ENCODE measurements around the gene LSS. TPM values are rescaled to one million over a fixed set of nuclear protein-coding genes. Genes with fewer than 3 reads are reported as not detected.

Gene LSS
- total RNA-seq, 2 experiments from 2014 or later: 30.4 TPM

DNA sequence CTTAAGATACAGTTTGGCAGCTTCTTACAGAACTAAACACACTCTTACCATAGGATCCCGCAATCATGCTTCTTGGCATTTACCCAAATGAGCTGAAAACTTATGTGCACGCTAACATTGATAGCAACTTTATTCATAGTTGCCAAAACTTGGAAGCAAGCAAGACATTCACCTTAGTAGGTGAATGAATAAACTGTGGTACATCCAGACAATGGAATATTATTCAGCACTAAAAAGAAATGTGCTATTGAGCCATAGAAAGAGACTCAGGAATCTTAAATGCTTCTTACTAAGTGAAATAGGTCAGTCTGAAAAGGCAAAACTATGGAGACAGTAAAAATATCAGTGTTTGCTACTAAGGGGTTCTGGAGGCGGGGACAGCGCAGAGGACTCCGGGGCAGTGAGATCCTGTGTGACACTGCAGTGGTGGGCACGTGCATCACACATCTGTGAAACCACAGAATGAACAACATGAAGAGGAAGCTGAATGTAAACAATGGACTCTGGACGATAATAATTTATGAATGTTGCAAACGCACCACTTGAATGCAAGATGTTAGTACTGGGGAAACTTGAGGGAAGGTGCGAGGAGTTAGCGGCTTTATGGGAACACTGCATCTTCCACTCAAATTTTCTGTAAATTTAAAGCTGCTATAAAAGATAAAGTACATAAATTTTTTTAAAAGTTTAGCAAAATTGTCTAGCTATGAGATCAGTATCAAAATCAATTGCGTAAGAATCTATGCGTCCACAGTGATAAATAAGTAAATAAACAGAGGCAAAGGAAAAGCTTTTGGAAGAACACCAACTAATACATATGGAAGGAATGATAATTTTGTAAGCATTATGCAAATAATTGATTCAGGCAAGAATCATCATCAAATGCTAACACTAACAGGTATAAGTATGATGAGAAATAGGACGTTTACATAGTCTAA lies 28.9 kb downstream of the LSS start:
- no peak overlapping the region for H3K4me3 ChIP-seq (ENCODE audit: low read length)
- no peak for DNase-seq
- intact Hi-C loops (cut with DNase I, micrococcal nuclease): no loop called here
- Mint-ChIP-seq H3K4me3 (no peak overlapping the region), H3K27ac (no peak overlapping the region), H3K27me3 (no peaks in the 10 kb centered on the region), H3K4me1 (ENCODE audit: low read depth) (no peaks in the 10 kb centered on the region), H3K36me3 (ENCODE audit: low read depth) (peaks cover 71% of the 10 kb centered on the region), H3K9me3 (no peaks in the 10 kb centered on the region)
- ATAC-seq (ENCODE audit: poor library complexity): no peak
- no peaks in the 10 kb centered on the region for H3K27me3 ChIP-seq (ENCODE audit: control insufficient read depth in 1 of 2, insufficient read depth in 2 of 2, low read length in 2 of 2)
- ChIA-PET CTCF (no interaction called here), POLR2A (no interaction called here)
- H3K4me1 ChIP-seq (ENCODE audit: insufficient read depth, low read length): no peaks in the 10 kb centered on the region
- TF ChIP-seq, protein P1, sequence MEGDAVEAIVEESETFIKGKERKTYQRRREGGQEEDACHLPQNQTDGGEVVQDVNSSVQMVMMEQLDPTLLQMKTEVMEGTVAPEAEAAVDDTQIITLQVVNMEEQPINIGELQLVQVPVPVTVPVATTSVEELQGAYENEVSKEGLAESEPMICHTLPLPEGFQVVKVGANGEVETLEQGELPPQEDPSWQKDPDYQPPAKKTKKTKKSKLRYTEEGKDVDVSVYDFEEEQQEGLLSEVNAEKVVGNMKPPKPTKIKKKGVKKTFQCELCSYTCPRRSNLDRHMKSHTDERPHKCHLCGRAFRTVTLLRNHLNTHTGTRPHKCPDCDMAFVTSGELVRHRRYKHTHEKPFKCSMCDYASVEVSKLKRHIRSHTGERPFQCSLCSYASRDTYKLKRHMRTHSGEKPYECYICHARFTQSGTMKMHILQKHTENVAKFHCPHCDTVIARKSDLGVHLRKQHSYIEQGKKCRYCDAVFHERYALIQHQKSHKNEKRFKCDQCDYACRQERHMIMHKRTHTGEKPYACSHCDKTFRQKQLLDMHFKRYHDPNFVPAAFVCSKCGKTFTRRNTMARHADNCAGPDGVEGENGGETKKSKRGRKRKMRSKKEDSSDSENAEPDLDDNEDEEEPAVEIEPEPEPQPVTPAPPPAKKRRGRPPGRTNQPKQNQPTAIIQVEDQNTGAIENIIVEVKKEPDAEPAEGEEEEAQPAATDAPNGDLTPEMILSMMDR (IDR thresholded peaks at IDR 0.05): no peak
- no peaks in the 10 kb centered on the region for H3K9me3 ChIP-seq (ENCODE audit: control insufficient read depth in 1 of 2, insufficient read depth in 1 of 2, low read length in 2 of 2)
- H3K27ac ChIP-seq (ENCODE audit: low read depth in 1 of 2, low read length in 2 of 2): no peak overlapping the region
- H3K36me3 ChIP-seq (ENCODE audit: insufficient read depth, low read length): peaks cover 12% of the 10 kb centered on the region

DNA sequence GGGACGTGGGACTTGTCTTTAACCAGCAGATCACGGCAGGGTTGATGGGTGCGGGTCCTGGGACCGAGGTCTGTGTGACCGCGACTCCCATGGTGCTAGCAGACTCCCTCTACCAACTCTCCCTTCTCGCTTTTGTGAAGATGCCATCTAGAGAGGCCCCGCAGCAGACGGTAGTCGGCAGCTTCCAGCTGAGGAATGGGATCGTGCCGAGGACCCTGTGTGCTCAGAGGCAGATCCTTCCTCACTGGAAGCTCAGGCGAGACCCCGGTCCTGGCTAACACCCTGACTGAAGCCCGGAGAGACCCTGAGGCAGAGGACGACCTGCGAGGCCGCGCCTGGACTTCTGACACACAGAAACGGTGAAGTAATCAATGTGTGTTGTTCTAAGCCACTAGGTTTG lies 31.8 kb downstream of the LSS start:
- H3K27me3 ChIP-seq (ENCODE audit: control insufficient read depth in 1 of 2, insufficient read depth in 2 of 2, low read length in 2 of 2): no peaks in the 10 kb centered on the region
- H3K4me1 ChIP-seq (ENCODE audit: insufficient read depth, low read length): no peaks in the 10 kb centered on the region
- H3K27ac Mint-ChIP-seq: no peak overlapping the region
- DNase-seq (no peak), ATAC-seq (ENCODE audit: poor library complexity) (no peak)
- H3K36me3 ChIP-seq (ENCODE audit: insufficient read depth, low read length): peaks cover 24% of the 10 kb centered on the region
- H3K4me3 ChIP-seq (ENCODE audit: low read length): no peak overlapping the region
- no peaks in the 10 kb centered on the region for H3K27me3 Mint-ChIP-seq
- no peaks in the 10 kb centered on the region for H3K9me3 ChIP-seq (ENCODE audit: control insufficient read depth in 1 of 2, insufficient read depth in 1 of 2, low read length in 2 of 2)
- no peaks in the 10 kb centered on the region for H3K9me3 Mint-ChIP-seq
- TF ChIP-seq, protein P1 (IDR thresholded peaks at IDR 0.05): no peak
- H3K36me3 Mint-ChIP-seq (ENCODE audit: low read depth): peaks cover 65% of the 10 kb centered on the region
- H3K27ac ChIP-seq (ENCODE audit: low read depth in 1 of 2, low read length in 2 of 2): no peak overlapping the region
- no peak overlapping the region for H3K4me3 Mint-ChIP-seq
- ChIA-PET CTCF (no interaction called here), POLR2A (no interaction called here)
- intact Hi-C loops (cut with DNase I, micrococcal nuclease): no loop called here
- H3K4me1 Mint-ChIP-seq (ENCODE audit: low read depth): no peaks in the 10 kb centered on the region

DNA sequence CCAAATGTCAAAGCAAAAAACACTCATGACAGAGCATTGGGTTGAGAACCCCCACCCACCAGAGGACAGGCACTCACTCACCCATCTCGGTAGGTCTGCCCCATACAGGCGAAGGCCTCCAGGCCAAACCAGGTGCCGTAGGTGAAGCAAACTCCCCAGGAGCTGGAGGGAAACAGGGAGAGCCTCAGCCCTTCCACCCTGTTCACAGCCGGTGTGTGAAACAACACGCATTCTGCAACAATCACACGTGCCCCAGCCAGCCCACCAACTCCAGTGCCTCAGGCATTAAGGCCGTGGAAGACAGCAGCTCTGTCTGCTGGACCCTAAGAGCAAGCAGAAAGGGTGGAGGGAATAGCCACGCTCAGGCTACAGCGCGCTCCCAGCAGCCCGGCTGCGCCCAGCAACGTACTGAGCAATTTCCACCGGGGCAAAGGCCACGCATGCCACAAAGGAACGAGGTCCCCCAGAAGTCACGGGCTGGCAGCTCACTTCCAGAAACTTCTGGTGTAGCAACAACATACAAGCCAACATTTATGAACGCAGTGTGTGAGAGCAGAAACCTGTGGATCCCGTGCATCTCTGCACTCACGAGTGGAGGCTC lies 32.9 kb downstream of the LSS start:
- Mint-ChIP-seq H3K27me3 (no peaks in the 10 kb centered on the region), H3K4me3 (no peak overlapping the region), H3K36me3 (ENCODE audit: low read depth) (peaks cover 65% of the 10 kb centered on the region), H3K9me3 (no peaks in the 10 kb centered on the region), H3K4me1 (ENCODE audit: low read depth) (no peaks in the 10 kb centered on the region), H3K27ac (no peak overlapping the region)
- CTCF ChIA-PET: no interaction called here
- no peaks in the 10 kb centered on the region for H3K9me3 ChIP-seq (ENCODE audit: control insufficient read depth in 1 of 2, insufficient read depth in 1 of 2, low read length in 2 of 2)
- POLR2A ChIA-PET: no interaction called here
- no peak overlapping the region for H3K27ac ChIP-seq (ENCODE audit: low read depth in 1 of 2, low read length in 2 of 2)
- no peak for DNase-seq
- intact Hi-C loops (cut with DNase I, micrococcal nuclease): no loop called here
- H3K4me3 ChIP-seq (ENCODE audit: low read length): no peak overlapping the region
- TF ChIP-seq, protein P1 (IDR thresholded peaks at IDR 0.05): no peak
- no peaks in the 10 kb centered on the region for H3K27me3 ChIP-seq (ENCODE audit: control insufficient read depth in 1 of 2, insufficient read depth in 2 of 2, low read length in 2 of 2)
- H3K4me1 ChIP-seq (ENCODE audit: insufficient read depth, low read length): no peaks in the 10 kb centered on the region
- peaks cover 25% of the 10 kb centered on the region for H3K36me3 ChIP-seq (ENCODE audit: insufficient read depth, low read length)
- no peak for ATAC-seq (ENCODE audit: poor library complexity)
